Ishikawa (cell line): ENCODE results near the gene GOLGA8N.

Source experiments
- EP300 ChIP-seq: IDR thresholded peaks from 2 replicates; pipeline ENCODE4 v1.6.1; 2012; ENCODE audit warnings: borderline replicate concordance
- MAX ChIP-seq: IDR thresholded peaks from 2 replicates; pipeline ENCODE4 v1.6.1; 2012
- RAD21 ChIP-seq: IDR thresholded peaks from 2 replicates; pipeline ENCODE4 v1.6.1; 2012; ENCODE audit warnings: low read depth
- TAF1 ChIP-seq: IDR thresholded peaks from 2 replicates; pipeline ENCODE4 v1.6.1; 2012; ENCODE audit warnings: low read depth, mild to moderate bottlenecking
- YY1 ChIP-seq: IDR thresholded peaks from 2 replicates; pipeline ENCODE4 v1.6.1; 2012; ENCODE audit warnings: low read depth

- no peak for TF ChIP-seq MAX
- TF ChIP-seq TAF1, result no peak
- no peak for TF ChIP-seq RAD21
- TF ChIP-seq EP300, result no peak
- no peak for TF ChIP-seq YY1
Observed at GRCh38 chr15:32646291-32646690, 53.0 kb downstream of the GOLGA8N start.
